ENCODE results near the gene ZNF3. TPM values are rescaled to one million over a fixed set of nuclear protein-coding genes. Genes with fewer than 3 reads are reported as not detected.

Gene ZNF3
- total and polyA plus RNA-seq, 9 of the 15 experiments (the other 6 are each of a cell fraction or from before 2014, with no cell fraction given): 30.0 to 64.9 (median 51.5) TPM

- TF ChIP-seq GTF3C2 (IDR thresholded peaks at IDR 0.05; ENCODE audit: borderline replicate concordance, extremely low read depth, insufficient read length): no peak
- TF ChIP-seq C11orf30 (IDR thresholded peaks at IDR 0.05; ENCODE audit: low read depth): 0 out of 2 replicates have a peak, but pooled peaks have one; percentile 41
- no peak for TF ChIP-seq E4F1 (CRISPR knock-in tag; IDR thresholded peaks at IDR 0.05; ENCODE audit: borderline replicate concordance)
- TF ChIP-seq TAF7 (tag; IDR thresholded peaks at IDR 0.05): 0 out of 2 replicates have a peak, but pooled peaks have one; percentile 60
- TF ChIP-seq CHD7 (IDR thresholded peaks at IDR 0.05; ENCODE audit: low read depth, low read length): no peak
- peak; percentile 17 for TF ChIP-seq SMARCA4 (IDR thresholded peaks at IDR 0.05)
These were observed 45.7 kb upstream of the ZNF3 start, which contains the start of gene MBLAC1 (continued) for GRCh38 chr7:100126931-100127865.
